DND-41 (cell line): ENCODE results near the gene LRRC74A.
"Not testable (repeated sequence)": the region's sequence is repeated elsewhere in the genome, so short reads cannot be mapped to it uniquely, and the experiment has no call there.

Source experiments
- ATAC-seq: fragments of 200-7000 bp; cut with Tn5 transposase; 3 replicates; pipeline ENCODE4 v1.9.1; 2021; ENCODE audit warnings: low read depth; ENCODE audit not compliant: insufficient read depth
- DNase-seq: peaks from one replicate; pipeline ENCODE4 v3.0.0-alpha.2; 2020
- H2AFZ ChIP-seq: 2 replicates; pipeline ENCODE4 v1.6.0; 2012; ENCODE audit warnings: low read depth, low read length
- H3K27ac ChIP-seq: 2 replicates; pipeline ENCODE4 v1.5.1; 2012; ENCODE audit warnings: low read length, inconsistent platforms
- H3K27me3 ChIP-seq: fragments of 200-600 bp; sonication (generic); 2 replicates; pipeline ENCODE4 v1.6.0; 2012; ENCODE audit warnings: low read length, mild to moderate bottlenecking, inconsistent platforms; ENCODE audit not compliant: insufficient read depth, poor library complexity
- H3K36me3 ChIP-seq: 2 replicates; pipeline ENCODE4 v1.5.1; 2012; ENCODE audit warnings: low read length, inconsistent platforms; ENCODE audit not compliant: insufficient read depth
- H3K4me1 ChIP-seq: 2 replicates; pipeline ENCODE4 v1.5.1; 2012; ENCODE audit warnings: mild to moderate bottlenecking, low read length; ENCODE audit not compliant: insufficient read depth
- H3K4me2 ChIP-seq: 2 replicates; pipeline ENCODE4 v1.6.0; 2012; ENCODE audit warnings: mild to moderate bottlenecking, moderate library complexity, low read length, inconsistent platforms; ENCODE audit not compliant: insufficient read depth
- H3K4me3 ChIP-seq, 2 experiments: fragments of 200-600 bp in 1 of 2; shearing (Covaris generic) in 1 of 2; 2 replicates each; pipeline ENCODE4 v1.5.1; 2012 to 2016; ENCODE audit warnings: inconsistent platforms in 2 of 2, low read length in 2 of 2, mild to moderate bottlenecking in 2 of 2, low read depth in 1 of 2, moderate library complexity in 1 of 2
- H3K79me2 ChIP-seq: 2 replicates; pipeline ENCODE4 v1.6.0; 2012; ENCODE audit warnings: low read length, inconsistent platforms; ENCODE audit not compliant: insufficient read depth
- H3K9ac ChIP-seq: 2 replicates; pipeline ENCODE4 v1.6.0; 2012; ENCODE audit warnings: low read depth, mild to moderate bottlenecking, inconsistent platforms, low read length, moderate library complexity
- H3K9me3 ChIP-seq: 2 replicates; pipeline ENCODE4 v1.5.1; 2012; ENCODE audit warnings: low read length, moderate library complexity, mild to moderate bottlenecking, inconsistent platforms; ENCODE audit not compliant: insufficient read depth, severe bottlenecking
- H4K20me1 ChIP-seq: 2 replicates; pipeline ENCODE4 v1.6.0; 2012; ENCODE audit warnings: low read length; ENCODE audit not compliant: insufficient read depth
- CTCF ChIP-seq: IDR thresholded peaks from 2 replicates; pipeline ENCODE4 v1.5.1; 2012; ENCODE audit warnings: borderline replicate concordance, low read length, moderate library complexity, mild to moderate bottlenecking; ENCODE audit not compliant: poor library complexity, severe bottlenecking; ENCODE audit errors: extremely low read depth
- EZH2 ChIP-seq: IDR thresholded peaks from 3 replicates; pipeline ENCODE4 v1.6.1; 2012; ENCODE audit warnings: borderline replicate concordance, low read depth, mild to moderate bottlenecking, moderate library complexity, low read length, inconsistent platforms; ENCODE audit not compliant: severe bottlenecking

Gene LRRC74A

GRCh38 chr14:76887191-76887590 lies 61.0 kb downstream of the LRRC74A start:
- no peaks in the 10 kb centered on the region for H3K79me2 ChIP-seq
- no peak overlapping the region for H3K27ac ChIP-seq
- no peaks in the 10 kb centered on the region for H3K4me1 ChIP-seq
- TF ChIP-seq EZH2, result no peak
- no peak for TF ChIP-seq CTCF
- no peaks in the 10 kb centered on the region for H3K36me3 ChIP-seq
- no peak overlapping the region for H3K9ac ChIP-seq
- H3K4me2 ChIP-seq, result no peak overlapping the region
- no peak overlapping the region for H2AFZ ChIP-seq
- H3K9me3 ChIP-seq, result peaks cover 2% of the 10 kb centered on the region
- peaks cover 4% of the 10 kb centered on the region for H3K27me3 ChIP-seq
- ATAC-seq, result no peak
- H3K4me3 ChIP-seq, result no peak overlapping the region
- DNase-seq, result no peak
- H4K20me1 ChIP-seq, result no peaks in the 10 kb centered on the region

GRCh38 chr14:76891391-76891790 lies 65.2 kb downstream of the LRRC74A start:
- no peak overlapping the region for H3K4me2 ChIP-seq
- DNase-seq (no peak), ATAC-seq (no peak)

GRCh38 chr14:76894308-76894707 lies 68.1 kb downstream of the LRRC74A start:
- no peak overlapping the region for H3K4me2 ChIP-seq
- H3K4me3 ChIP-seq, result no peak overlapping the region
- no peaks in the 10 kb centered on the region for H3K27me3 ChIP-seq
- no peaks in the 10 kb centered on the region for H3K36me3 ChIP-seq
- H3K79me2 ChIP-seq, result no peaks in the 10 kb centered on the region
- DNase-seq, result no peak
- H3K27ac ChIP-seq, result no peak overlapping the region
- H2AFZ ChIP-seq, result no peak overlapping the region
- H4K20me1 ChIP-seq, result no peaks in the 10 kb centered on the region
- peaks cover 6% of the 10 kb centered on the region for H3K9me3 ChIP-seq
- H3K4me1 ChIP-seq, result no peaks in the 10 kb centered on the region
- no peak for TF ChIP-seq EZH2
- TF ChIP-seq CTCF, result no peak
- H3K9ac ChIP-seq, result no peak overlapping the region
- ATAC-seq, result no peak

More at GRCh38 chr14:76891391-76891790, 65.2 kb downstream of the LRRC74A start:
- Histone ChIP-seq H3K27me3 (peaks cover 4% of the 10 kb centered on the region), H3K27ac (no peak overlapping the region), H3K9me3 (peaks cover 6% of the 10 kb centered on the region), H4K20me1 (no peaks in the 10 kb centered on the region), H2AFZ (no peak overlapping the region), H3K9ac (no peak overlapping the region), H3K4me3 (no peak overlapping the region), H3K79me2 (no peaks in the 10 kb centered on the region), H3K4me1 (no peaks in the 10 kb centered on the region), H3K36me3 (no peaks in the 10 kb centered on the region)
- no peak for TF ChIP-seq EZH2
- no peak for TF ChIP-seq CTCF

- not testable (repeated sequence) for H3K4me2 ChIP-seq, H4K20me1 ChIP-seq, H3K9me3 ChIP-seq, H3K36me3 ChIP-seq, H3K4me1 ChIP-seq, H3K79me2 ChIP-seq, H2AFZ ChIP-seq, H3K9ac ChIP-seq, H3K27ac ChIP-seq, H3K27me3 ChIP-seq, ATAC-seq, DNase-seq, H3K4me3 ChIP-seq
Observed at GRCh38 chr14:76898006-76898405, 71.8 kb downstream of the LRRC74A start.
